ENCODE results near the gene ZBTB16.

GRCh38 chr11:114230031-114230704 is 170.7 kb downstream of the ZBTB16 start:
- TF ChIP-seq CTCF (CRISPR knock-in tag; IDR thresholded peaks at IDR 0.05) (no peak), KLF15 (CRISPR knock-in tag; IDR thresholded peaks at IDR 0.05; ENCODE audit: borderline replicate concordance) (no peak), POLR2AphosphoS5 (IDR thresholded peaks at IDR 0.05; ENCODE audit: low read depth, low read length) (no peak), SP1 (IDR thresholded peaks at IDR 0.05) (no peak), SP1 (CRISPR knock-in tag; IDR thresholded peaks at IDR 0.05) (no peak), ZNF33B (CRISPR knock-in tag; IDR thresholded peaks at IDR 0.05) (no peak), NFKB2 (CRISPR knock-in tag; IDR thresholded peaks at IDR 0.05; ENCODE audit: borderline replicate concordance) (no peak), TAF1 (CRISPR knock-in tag; IDR thresholded peaks at IDR 0.05) (no peak), POLR2G (IDR thresholded peaks at IDR 0.05; ENCODE audit: low read depth, low read length) (no peak), REPIN1 (CRISPR knock-in tag; IDR thresholded peaks at IDR 0.05; ENCODE audit: borderline replicate concordance, low read depth) (no peak), RAD51 (IDR thresholded peaks at IDR 0.05; ENCODE audit: borderline replicate concordance) (no peak), HNF4A (CRISPR knock-in tag; IDR thresholded peaks at IDR 0.05) (no peak)

Measured in HepG2 (cell line).